BLaER1 treated with 17β-estradiol and CSF1 and Interleukin-3, amounts not matched to agents 10 nM and 100 nM (cell line): ENCODE data around the gene MELTF.

Experiments
- H3K27ac ChIP-seq, 11 experiments: shearing (Covaris generic); formaldehyde crosslinking; 2 replicates each; pipeline ENCODE4 v1.8.1; 2022
- H3K27me3 ChIP-seq, 11 experiments: shearing (Covaris generic); formaldehyde crosslinking; 2 replicates each; pipeline ENCODE4 v1.8.1; 2022
- H3K36me3 ChIP-seq, 11 experiments: shearing (Covaris generic); formaldehyde crosslinking; 2 replicates each; pipeline ENCODE4 v1.8.1; 2022
- H3K4me1 ChIP-seq, 10 experiments: shearing (Covaris generic); formaldehyde crosslinking; 2 replicates each; pipeline ENCODE4 v1.8.1; 2022
- H3K4me2 ChIP-seq, 11 experiments: shearing (Covaris generic); formaldehyde crosslinking; 2 replicates each; pipeline ENCODE4 v1.8.1; 2022
- H3K4me3 ChIP-seq, 10 experiments: shearing (Covaris generic); formaldehyde crosslinking; 2 replicates each; pipeline ENCODE4 v1.8.1; 2022
- H3K9ac ChIP-seq, 11 experiments: shearing (Covaris generic); formaldehyde crosslinking; 2 replicates each; pipeline ENCODE4 v1.8.1; 2022
- H3K9me3 ChIP-seq, 11 experiments: shearing (Covaris generic); formaldehyde crosslinking; replicated peaks in 1 of 11; 2 replicates each; pipeline ENCODE4 v1.8.1; 2022
- H4K20me1 ChIP-seq, 11 experiments: shearing (Covaris generic); formaldehyde crosslinking; 2 replicates each; pipeline ENCODE4 v1.8.1; 2022
- Cebpa-rat ChIP-seq, 11 experiments: shearing (Covaris generic); IDR thresholded peaks; 2 replicates each; pipeline ENCODE4 v1.8.1; 2022

MELTF gene

DNA sequence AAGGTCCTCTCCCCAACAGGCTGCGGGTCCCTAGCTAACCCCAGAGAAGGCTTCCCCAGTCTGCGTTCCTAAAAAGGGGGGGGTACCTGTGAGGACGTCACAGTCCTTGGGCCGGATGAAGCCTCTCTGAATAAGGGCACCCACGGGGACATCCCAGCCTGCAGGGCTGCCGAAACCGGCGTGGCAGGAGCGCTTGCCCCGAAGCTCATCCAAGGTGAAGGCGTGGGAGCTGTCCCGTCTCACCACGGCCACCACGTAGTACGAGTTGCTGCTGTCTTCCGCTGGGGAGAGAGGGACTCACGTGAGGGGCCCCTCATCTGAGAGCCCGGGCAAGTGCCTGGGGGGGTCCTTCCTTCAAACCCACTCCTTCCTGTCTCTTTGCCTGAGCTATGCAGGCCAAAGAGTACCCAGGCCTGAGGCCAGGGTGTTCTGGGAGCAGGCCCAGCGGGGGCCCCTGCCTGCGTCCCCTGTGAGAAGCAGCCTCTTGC, 20.0 kb downstream of the MELTF start:
- Histone ChIP-seq H3K4me2 (peak overlapping the region in 7 of 11 experiments; percentile 85 to 95 (median 89); a peak in 15 of 22 replicates), H3K4me1 (peaks cover 17 to 86% (median 58%) of the 10 kb centered on the region in 10 experiments), H3K27me3 (peaks cover 0 to 9% (median 0%) of the 10 kb centered on the region in 11 experiments; a peak in 4 of 22 replicates), H3K27ac (no peak overlapping the region), H4K20me1 (peaks cover 0 to 42% (median 6%) of the 10 kb centered on the region in 11 experiments; a peak in 5 of 22 replicates), H3K4me3 (no peak overlapping the region), H3K36me3 (peaks cover 0 to 24% (median 3%) of the 10 kb centered on the region in 11 experiments; a peak in 4 of 22 replicates), H3K9me3 (0 out of 22 replicates have a peak, but pooled peaks cover 0 to 3% (median 0%) of the 10 kb centered on the region in 11 experiments), H3K9ac (peak overlapping the region in 1 of 11 experiments; percentile 61; a peak in 4 of 22 replicates)
- no peak for TF ChIP-seq Cebpa-rat (IDR thresholded peaks at IDR 0.05)

GRCh38 chr3:197008436-197009209, 21.0 kb downstream of the MELTF start:
- Histone ChIP-seq H3K27me3 (peaks cover 0 to 16% (median 0%) of the 10 kb centered on the region in 11 experiments; a peak in 8 of 22 replicates), H3K36me3 (peaks cover 0 to 24% (median 3%) of the 10 kb centered on the region in 11 experiments; a peak in 4 of 22 replicates), H3K27ac (no peak overlapping the region), H3K4me3 (no peak overlapping the region), H3K9me3 (0 out of 22 replicates have a peak, but pooled peaks cover 0 to 3% (median 0%) of the 10 kb centered on the region in 11 experiments), H3K4me2 (peak overlapping the region in 4 of 11 experiments; percentile 3 to 95 (median 46); a peak in 5 of 22 replicates), H4K20me1 (peaks cover 0 to 42% (median 6%) of the 10 kb centered on the region in 11 experiments; a peak in 6 of 22 replicates), H3K4me1 (peaks cover 21 to 86% (median 62%) of the 10 kb centered on the region in 10 experiments), H3K9ac (no peak overlapping the region)
- TF ChIP-seq Cebpa-rat (IDR thresholded peaks at IDR 0.05) = no peak

GRCh38 chr3:197007953-197008352, 21.7 kb downstream of the MELTF start:
- H4K20me1 ChIP-seq = peaks cover 0 to 42% (median 6%) of the 10 kb centered on the region in 11 experiments; a peak in 6 of 22 replicates

GRCh38 chr3:197007296-197007940, 22.2 kb downstream of the MELTF start:
- Histone ChIP-seq H3K9me3 (0 out of 22 replicates have a peak, but pooled peaks cover 0 to 3% (median 0%) of the 10 kb centered on the region in 11 experiments), H3K27ac (no peak overlapping the region), H4K20me1 (peaks cover 0 to 41% (median 6%) of the 10 kb centered on the region in 11 experiments; a peak in 6 of 22 replicates), H3K4me1 (peaks cover 22 to 80% (median 60%) of the 10 kb centered on the region in 10 experiments), H3K9ac (no peak overlapping the region), H3K4me2 (no peak overlapping the region), H3K4me3 (no peak overlapping the region), H3K36me3 (peaks cover 0 to 22% (median under 1%) of the 10 kb centered on the region in 11 experiments; a peak in 4 of 22 replicates), H3K27me3 (peaks cover 0 to 16% (median 0%) of the 10 kb centered on the region in 11 experiments; a peak in 8 of 22 replicates)
- no peak for TF ChIP-seq Cebpa-rat (IDR thresholded peaks at IDR 0.05)

More at GRCh38 chr3:197007953-197008352, 21.7 kb downstream of the MELTF start:
- Histone ChIP-seq H3K4me2 (peak overlapping the region in 2 of 11 experiments; percentile 5 to 95; a peak in 2 of 22 replicates), H3K9me3 (0 out of 22 replicates have a peak, but pooled peaks cover 0 to 3% (median 0%) of the 10 kb centered on the region in 11 experiments), H3K4me3 (no peak overlapping the region), H3K27ac (no peak overlapping the region), H3K4me1 (peaks cover 22 to 81% (median 61%) of the 10 kb centered on the region in 10 experiments), H3K9ac (no peak overlapping the region), H3K36me3 (peaks cover 0 to 24% (median 3%) of the 10 kb centered on the region in 11 experiments; a peak in 4 of 22 replicates), H3K27me3 (peaks cover 0 to 16% (median 0%) of the 10 kb centered on the region in 11 experiments; a peak in 8 of 22 replicates)
- TF ChIP-seq Cebpa-rat (IDR thresholded peaks at IDR 0.05) = no peak

- H4K20me1 ChIP-seq = peaks cover 0 to 36% (median 6%) of the 10 kb centered on the region in 11 experiments; a peak in 6 of 22 replicates
- H3K27me3 ChIP-seq = peaks cover 0 to 16% (median 0%) of the 10 kb centered on the region in 11 experiments; a peak in 8 of 22 replicates
- H3K4me1 ChIP-seq = peaks cover 22 to 80% (median 58%) of the 10 kb centered on the region in 10 experiments
- 0 out of 22 replicates have a peak, but pooled peaks cover 0 to 3% (median 0%) of the 10 kb centered on the region in 11 experiments for H3K9me3 ChIP-seq
- H3K27ac ChIP-seq = no peak overlapping the region
- H3K36me3 ChIP-seq = peaks cover 0 to 17% (median 0%) of the 10 kb centered on the region in 11 experiments; a peak in 3 of 22 replicates
- H3K4me3 ChIP-seq = no peak overlapping the region
- no peak overlapping the region for H3K4me2 ChIP-seq
- TF ChIP-seq Cebpa-rat (IDR thresholded peaks at IDR 0.05) = no peak
- no peak overlapping the region for H3K9ac ChIP-seq
Observed at GRCh38 chr3:197006860-197007259, 22.8 kb downstream of the MELTF start.

DNA sequence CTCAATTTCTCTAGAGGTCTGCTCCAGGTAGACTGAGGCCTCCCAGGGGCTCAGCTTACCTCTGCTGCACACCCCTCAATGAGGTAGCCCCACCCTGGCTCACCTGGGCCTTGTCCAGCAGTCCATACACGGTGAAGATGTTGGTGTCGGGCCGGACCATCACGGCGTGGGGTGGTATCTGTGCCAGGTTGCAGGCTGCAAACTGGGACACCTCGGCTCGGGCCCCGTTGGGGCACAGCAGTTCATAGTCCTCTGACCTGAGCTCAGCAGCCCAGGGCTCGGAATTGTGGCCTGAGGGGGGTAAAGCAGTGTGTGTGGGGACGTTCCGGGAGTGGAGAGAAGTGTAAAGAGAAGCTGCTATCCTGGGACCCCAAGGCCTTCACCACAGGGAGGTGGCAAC, 23.2 kb downstream of the MELTF start:
- peaks cover 0 to 31% (median 6%) of the 10 kb centered on the region in 11 experiments; a peak in 7 of 22 replicates for H4K20me1 ChIP-seq
- H3K36me3 ChIP-seq = peaks cover 0 to 15% (median 0%) of the 10 kb centered on the region in 11 experiments; a peak in 3 of 22 replicates
- peaks cover 20 to 76% (median 54%) of the 10 kb centered on the region in 10 experiments for H3K4me1 ChIP-seq
- 0 out of 22 replicates have a peak overlapping the region, but pooled peaks of 2 of the 11 experiments have one; percentile 16 to 95 for H3K4me2 ChIP-seq
- H3K27me3 ChIP-seq = peaks cover 0 to 16% (median 0%) of the 10 kb centered on the region in 11 experiments; a peak in 8 of 22 replicates
- no peak overlapping the region for H3K9ac ChIP-seq
- no peak overlapping the region for H3K27ac ChIP-seq
- no peak overlapping the region for H3K4me3 ChIP-seq
- 0 out of 22 replicates have a peak, but pooled peaks cover 0 to 3% (median 0%) of the 10 kb centered on the region in 11 experiments for H3K9me3 ChIP-seq
- no peak for TF ChIP-seq Cebpa-rat (IDR thresholded peaks at IDR 0.05)

DNA sequence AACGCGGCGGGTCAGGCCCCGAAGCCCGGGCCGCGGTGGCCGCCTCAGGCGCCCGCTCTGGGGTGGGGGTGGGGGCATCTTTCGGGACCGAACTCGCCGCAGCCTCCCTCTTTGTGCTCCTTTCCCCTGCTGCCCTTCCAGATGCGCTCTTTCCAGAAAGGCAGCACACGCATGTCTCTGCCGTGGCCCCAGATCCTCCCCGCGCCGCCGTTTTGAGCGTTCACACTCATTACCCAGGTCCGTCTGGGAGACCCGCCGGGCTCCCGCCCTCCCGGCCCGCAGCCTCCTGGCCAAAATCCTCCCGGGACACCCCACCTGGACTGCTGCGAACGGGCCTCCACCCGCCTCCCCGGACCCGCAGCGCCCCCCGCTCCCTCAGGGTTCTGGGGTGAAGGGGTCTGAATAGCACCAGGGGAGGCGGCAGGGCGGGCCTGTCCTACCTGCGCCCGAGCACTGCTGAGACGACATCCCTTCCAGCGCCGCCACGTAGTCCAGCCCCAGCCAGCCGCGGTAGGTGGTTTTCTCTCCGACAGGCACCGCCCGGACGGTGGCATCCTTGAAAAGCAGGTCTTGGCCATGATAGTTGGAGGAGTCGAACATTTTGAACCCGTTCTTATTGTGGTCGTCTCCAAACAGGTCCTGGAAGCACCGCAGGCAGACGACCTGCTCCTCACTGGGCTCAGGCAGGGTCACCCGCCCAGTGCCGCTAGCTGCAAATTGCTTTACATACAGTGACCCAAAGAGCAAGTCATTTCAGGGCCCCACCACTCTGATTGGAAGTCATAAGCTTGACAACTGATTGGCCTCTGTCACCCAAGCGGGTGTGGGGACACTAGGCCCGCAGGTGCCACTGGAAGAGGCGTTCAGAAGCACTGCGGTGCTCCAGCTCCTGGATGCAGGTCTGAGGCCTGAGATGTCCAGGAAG, 25.9 kb downstream of the MELTF start:
- H3K9ac ChIP-seq = peak overlapping the region; percentile 79 to 88 (median 83)

More for the DNA sequence above, 25.9 kb downstream of the MELTF start:
- peaks cover 0 to 14% (median 0%) of the 10 kb centered on the region in 11 experiments; a peak in 3 of 22 replicates for H3K36me3 ChIP-seq
- H3K27ac ChIP-seq = peak overlapping the region; percentile 60 to 89 (median 79); a peak in 20 of 22 replicates
- H3K4me2 ChIP-seq = peak overlapping the region; percentile 86 to 99 (median 95)
- H3K9me3 ChIP-seq = peaks cover 0 to 9% (median 3%) of the 10 kb centered on the region in 11 experiments; a peak in 4 of 22 replicates
- TF ChIP-seq Cebpa-rat (IDR thresholded peaks at IDR 0.05) = no peak
- H3K4me1 ChIP-seq = peaks cover 11 to 49% (median 39%) of the 10 kb centered on the region in 10 experiments; a peak in 19 of 20 replicates
- peak overlapping the region; percentile 42 to 76 (median 64) for H3K4me3 ChIP-seq
- peaks cover 0 to 14% (median 0%) of the 10 kb centered on the region in 11 experiments; a peak in 8 of 22 replicates for H3K27me3 ChIP-seq
- peaks cover 0 to 7% (median 0%) of the 10 kb centered on the region in 11 experiments; a peak in 5 of 22 replicates for H4K20me1 ChIP-seq
